HG02763 (cell line): Measurements from ENCODE around the gene BAZ2B.
"Not testable (repeated sequence)": the region's sequence is repeated elsewhere in the genome, so short reads cannot be mapped to it uniquely, and the experiment has no call there.

Experiments
- ATAC-seq: cut with Tn5 transposase; IDR thresholded peaks from one replicate; pipeline ENCODE4 v1.9.1; 2021; ENCODE audit warnings: mild to moderate bottlenecking, moderate library complexity; ENCODE audit not compliant: unreplicated experiment

BAZ2B gene

GRCh38 chr2:159616286-159616701 is at the start of gene BAZ2B:
TSS of gene BAZ2B (minus strand) at chr2:159616548. CDS start at chr2:159478719, 137,829 bp downstream.
- no peak for ATAC-seq

GRCh38 chr2:159661286-159661685 is 44.9 kb upstream of the BAZ2B start:
- no peak for ATAC-seq

- no peak for ATAC-seq
Measured at GRCh38 chr2:159658881-159659873, 42.8 kb upstream of the BAZ2B start.

- no peak for ATAC-seq
Measured at GRCh38 chr2:159653962-159654361, 37.6 kb upstream of the BAZ2B start.

GRCh38 chr2:159651884-159652283 is 35.5 kb upstream of the BAZ2B start:
- no peak for ATAC-seq

GRCh38 chr2:159650574-159650973 is 34.2 kb upstream of the BAZ2B start:
- ATAC-seq, result no peak

- no peak for ATAC-seq
Measured at GRCh38 chr2:159648643-159649042, 32.3 kb upstream of the BAZ2B start.

GRCh38 chr2:159647667-159648066 is 31.3 kb upstream of the BAZ2B start:
- no peak for ATAC-seq

GRCh38 chr2:159640176-159640575 is 23.8 kb upstream of the BAZ2B start:
- ATAC-seq, result no peak

- no peak for ATAC-seq
Measured at GRCh38 chr2:159639712-159640111, 23.4 kb upstream of the BAZ2B start.

- no peak for ATAC-seq
Measured at GRCh38 chr2:159639071-159639470, 22.7 kb upstream of the BAZ2B start.

- ATAC-seq, result no peak
Measured at GRCh38 chr2:159637988-159638501, 21.7 kb upstream of the BAZ2B start.

- ATAC-seq, result no peak
Measured at GRCh38 chr2:159637240-159637639, 20.9 kb upstream of the BAZ2B start.

- ATAC-seq, result no peak
Measured at GRCh38 chr2:159635006-159635789, 18.9 kb upstream of the BAZ2B start.

- no peak for ATAC-seq
Measured at GRCh38 chr2:159633219-159633618, 16.9 kb upstream of the BAZ2B start.

GRCh38 chr2:159625628-159626027 is 9.3 kb upstream of the BAZ2B start:
- ATAC-seq, result not testable (repeated sequence)

GRCh38 chr2:159623436-159623835 is 7.1 kb upstream of the BAZ2B start:
- no peak for ATAC-seq

- no peak for ATAC-seq
Measured at GRCh38 chr2:159622966-159623365, 6.6 kb upstream of the BAZ2B start.

- no peak for ATAC-seq
Measured at GRCh38 chr2:159620796-159621195, 4.4 kb upstream of the BAZ2B start.

GRCh38 chr2:159617646-159618045 is 1.3 kb upstream of the BAZ2B start:
- ATAC-seq, result no peak

- no peak for ATAC-seq
Measured at GRCh38 chr2:159617100-159617499, 752 bp upstream of the BAZ2B start.
